Loucy (cell line): Measurements from ENCODE around the gene CNGA2.

Source experiments
- H2AFZ ChIP-seq: fragments of 200-600 bp; sonication (generic); 2 replicates; pipeline ENCODE4 v1.6.0; 2016; ENCODE audit warnings: antibody characterized with exemption, mild to moderate bottlenecking, low read length, moderate library complexity
- H3F3A ChIP-seq: fragments of 200-600 bp; 2 replicates; pipeline ENCODE4 v1.6.0; 2016; ENCODE audit warnings: antibody characterized with exemption, low read depth, mild to moderate bottlenecking
- H3K27me3 ChIP-seq: fragments of 200-600 bp; sonication (generic); 2 replicates; pipeline ENCODE4 v1.6.1; 2014; ENCODE audit warnings: low read length, mild to moderate bottlenecking; ENCODE audit not compliant: insufficient read depth, poor library complexity, severe bottlenecking
- H3K36me3 ChIP-seq: fragments of 200-600 bp; sonication (generic); 2 replicates; pipeline ENCODE4 v1.6.1; 2016; ENCODE audit warnings: low read length; ENCODE audit not compliant: insufficient read depth
- H3K4me1 ChIP-seq: fragments of 200-600 bp; sonication (generic); 2 replicates; pipeline ENCODE4 v1.5.1; 2014; ENCODE audit warnings: low read length, mild to moderate bottlenecking; ENCODE audit not compliant: insufficient read depth, poor library complexity, severe bottlenecking
- H3K4me2 ChIP-seq: fragments of 200-600 bp; sonication (generic); 2 replicates; pipeline ENCODE4 v1.6.0; 2014; ENCODE audit warnings: antibody characterized with exemption, low read length, low read depth, mild to moderate bottlenecking; ENCODE audit not compliant: poor library complexity, severe bottlenecking
- H3K4me3 ChIP-seq: fragments of 200-600 bp; sonication (generic); 2 replicates; pipeline ENCODE4 v1.5.1; 2014; ENCODE audit warnings: low read length, mild to moderate bottlenecking, mixed read lengths; ENCODE audit not compliant: poor library complexity, severe bottlenecking
- H3K79me2 ChIP-seq: fragments of 200-600 bp; sonication (generic); 2 replicates; pipeline ENCODE4 v1.6.1; 2014; ENCODE audit warnings: low read length; ENCODE audit not compliant: insufficient read depth
- H3K9ac ChIP-seq: fragments of 200-600 bp; sonication (generic); 2 replicates; pipeline ENCODE4 v1.6.0; 2014; ENCODE audit warnings: mild to moderate bottlenecking, low read depth, low read length, moderate library complexity; ENCODE audit not compliant: poor library complexity, severe bottlenecking
- H3K9me2 ChIP-seq: fragments of 200-600 bp; sonication (generic); replicated peaks from 2 replicates; pipeline ENCODE4 v1.6.1; 2016; ENCODE audit warnings: low read depth, low read length, mixed read lengths
- H3K9me3 ChIP-seq: fragments of 200-600 bp; sonication (generic); 2 replicates; pipeline ENCODE4 v1.6.1; 2014; ENCODE audit warnings: mild to moderate bottlenecking, antibody characterized with exemption, low read length, low read depth; ENCODE audit not compliant: insufficient read depth
- H4K20me1 ChIP-seq: fragments of 200-600 bp; sonication (generic); 2 replicates; pipeline ENCODE4 v1.6.0; 2014; ENCODE audit warnings: antibody characterized with exemption, low read length, mild to moderate bottlenecking; ENCODE audit not compliant: insufficient read depth, poor library complexity, severe bottlenecking
- EZH2phosphoT487 ChIP-seq: fragments of 200-600 bp; IDR thresholded peaks from 2 replicates; pipeline ENCODE4 v1.6.1; 2018; ENCODE audit warnings: antibody characterized with exemption, mild to moderate bottlenecking, moderate library complexity, borderline replicate concordance
- TF ChIP-seq, protein P1 (sequence below): fragments of 200-600 bp; sonication (generic); conservative IDR thresholded peaks from 2 replicates; pipeline ENCODE4 v1.5.1; 2014; ENCODE audit warnings: mild to moderate bottlenecking, antibody characterized with exemption, low read length

The CNGA2 gene

DNA sequence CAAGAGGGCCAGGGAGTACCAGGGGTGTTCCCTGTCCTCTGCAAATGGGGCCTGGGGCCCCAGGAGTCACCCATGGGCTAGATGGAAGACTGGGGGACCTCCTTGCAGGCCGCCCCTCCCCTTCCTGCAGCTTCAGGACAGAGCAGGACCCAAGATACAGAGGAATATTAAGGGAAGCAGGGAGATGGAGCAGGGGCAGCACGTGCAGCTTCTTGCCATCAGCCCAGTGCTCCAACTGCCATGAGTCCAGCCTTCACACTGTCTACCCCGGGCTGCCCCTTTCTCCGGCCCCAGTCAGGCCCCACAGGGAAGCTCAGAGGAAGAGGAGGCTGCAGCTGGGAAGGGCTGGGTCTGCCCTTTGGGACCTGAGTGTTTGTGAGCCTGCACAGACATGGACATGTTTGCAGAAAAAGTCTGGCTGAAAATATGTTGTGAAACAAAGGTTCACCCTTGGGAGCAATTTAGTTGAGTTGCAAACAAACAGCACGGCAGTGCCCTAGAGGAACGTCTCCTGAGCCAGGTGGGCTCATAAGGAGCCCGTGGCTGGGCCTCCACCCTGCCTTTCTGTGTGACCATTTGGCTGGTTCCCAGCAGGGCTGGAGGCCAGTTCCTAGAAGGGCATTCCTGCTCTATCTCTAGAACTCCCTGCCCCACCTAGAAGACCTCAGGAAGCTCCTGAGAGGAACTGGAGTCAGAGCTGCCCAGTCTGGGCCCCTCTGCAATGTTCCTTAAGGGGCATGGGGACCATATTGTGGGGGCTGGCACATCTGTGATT lies 9.8 kb upstream of the CNGA2 start:
- TF ChIP-seq, protein P1, sequence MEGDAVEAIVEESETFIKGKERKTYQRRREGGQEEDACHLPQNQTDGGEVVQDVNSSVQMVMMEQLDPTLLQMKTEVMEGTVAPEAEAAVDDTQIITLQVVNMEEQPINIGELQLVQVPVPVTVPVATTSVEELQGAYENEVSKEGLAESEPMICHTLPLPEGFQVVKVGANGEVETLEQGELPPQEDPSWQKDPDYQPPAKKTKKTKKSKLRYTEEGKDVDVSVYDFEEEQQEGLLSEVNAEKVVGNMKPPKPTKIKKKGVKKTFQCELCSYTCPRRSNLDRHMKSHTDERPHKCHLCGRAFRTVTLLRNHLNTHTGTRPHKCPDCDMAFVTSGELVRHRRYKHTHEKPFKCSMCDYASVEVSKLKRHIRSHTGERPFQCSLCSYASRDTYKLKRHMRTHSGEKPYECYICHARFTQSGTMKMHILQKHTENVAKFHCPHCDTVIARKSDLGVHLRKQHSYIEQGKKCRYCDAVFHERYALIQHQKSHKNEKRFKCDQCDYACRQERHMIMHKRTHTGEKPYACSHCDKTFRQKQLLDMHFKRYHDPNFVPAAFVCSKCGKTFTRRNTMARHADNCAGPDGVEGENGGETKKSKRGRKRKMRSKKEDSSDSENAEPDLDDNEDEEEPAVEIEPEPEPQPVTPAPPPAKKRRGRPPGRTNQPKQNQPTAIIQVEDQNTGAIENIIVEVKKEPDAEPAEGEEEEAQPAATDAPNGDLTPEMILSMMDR = no peak
- H3K36me3 ChIP-seq = no peaks in the 10 kb centered on the region
- no peaks in the 10 kb centered on the region for H3F3A ChIP-seq
- H3K4me2 ChIP-seq = no peak overlapping the region
- H4K20me1 ChIP-seq = no peaks in the 10 kb centered on the region
- no peaks in the 10 kb centered on the region for H3K9me2 ChIP-seq
- H3K27me3 ChIP-seq = no peaks in the 10 kb centered on the region
- H2AFZ ChIP-seq = no peak overlapping the region
- no peak overlapping the region for H3K9ac ChIP-seq
- no peaks in the 10 kb centered on the region for H3K4me1 ChIP-seq
- H3K4me3 ChIP-seq = no peak overlapping the region
- H3K79me2 ChIP-seq = no peaks in the 10 kb centered on the region
- H3K9me3 ChIP-seq = no peaks in the 10 kb centered on the region

DNA sequence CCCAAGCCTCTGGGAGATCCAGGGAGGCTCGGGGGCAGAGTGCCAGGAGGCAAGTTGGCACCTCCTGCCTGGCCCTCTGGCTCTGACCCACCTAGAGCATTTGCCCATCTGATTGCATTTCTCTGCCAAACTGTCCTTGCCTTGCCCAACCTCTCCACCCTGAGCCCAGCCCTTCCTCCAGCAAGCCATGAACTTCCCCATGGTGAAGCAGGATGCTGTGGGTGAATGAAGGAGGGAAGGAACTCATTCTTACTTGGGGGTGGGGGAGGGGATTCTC lies 9.3 kb upstream of the CNGA2 start:
- H3K4me2 ChIP-seq = no peak overlapping the region
- no peaks in the 10 kb centered on the region for H4K20me1 ChIP-seq
- H3K4me1 ChIP-seq = no peaks in the 10 kb centered on the region
- H3K36me3 ChIP-seq = no peaks in the 10 kb centered on the region
- no peaks in the 10 kb centered on the region for H3K9me2 ChIP-seq
- no peaks in the 10 kb centered on the region for H3K9me3 ChIP-seq
- H2AFZ ChIP-seq = no peak overlapping the region
- no peaks in the 10 kb centered on the region for H3K79me2 ChIP-seq
- no peaks in the 10 kb centered on the region for H3F3A ChIP-seq
- no peak for TF ChIP-seq EZH2phosphoT487
- TF ChIP-seq, protein P1 = no peak
- no peak overlapping the region for H3K9ac ChIP-seq
- no peak overlapping the region for H3K4me3 ChIP-seq
- no peaks in the 10 kb centered on the region for H3K27me3 ChIP-seq

DNA sequence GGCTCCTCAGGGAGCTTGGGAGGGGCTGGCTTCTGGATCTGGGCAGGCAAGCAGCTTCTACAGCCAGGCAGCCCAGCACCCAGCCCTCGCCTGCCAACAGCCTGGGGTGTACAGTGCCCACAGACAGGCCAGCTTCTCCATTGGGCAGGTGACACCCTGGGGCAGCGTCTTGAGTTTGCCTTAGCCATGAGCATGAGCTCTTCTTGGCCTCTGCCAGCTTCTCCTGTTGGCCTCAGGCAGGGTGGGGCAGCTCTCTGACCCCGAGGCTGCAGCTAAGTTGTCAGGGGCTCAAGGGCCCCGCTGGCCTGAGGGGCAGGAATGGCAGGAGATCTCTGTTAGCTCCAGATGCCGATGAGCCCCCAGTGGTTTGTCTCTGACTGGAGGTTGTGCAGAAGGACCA lies 7.8 kb upstream of the CNGA2 start:
- no peak overlapping the region for H2AFZ ChIP-seq
- H3K9me3 ChIP-seq = no peaks in the 10 kb centered on the region
- H3K27me3 ChIP-seq = no peaks in the 10 kb centered on the region
- no peaks in the 10 kb centered on the region for H3K79me2 ChIP-seq
- no peaks in the 10 kb centered on the region for H3K9me2 ChIP-seq
- H3K4me2 ChIP-seq = no peak overlapping the region
- no peaks in the 10 kb centered on the region for H4K20me1 ChIP-seq
- H3K4me1 ChIP-seq = no peaks in the 10 kb centered on the region
- no peak overlapping the region for H3K9ac ChIP-seq
- TF ChIP-seq, protein P1 = no peak
- no peak for TF ChIP-seq EZH2phosphoT487
- no peak overlapping the region for H3K4me3 ChIP-seq
- no peaks in the 10 kb centered on the region for H3F3A ChIP-seq
- no peaks in the 10 kb centered on the region for H3K36me3 ChIP-seq
